Mammary epithelial cell (primary cell): Measurements from ENCODE around the gene EFNA5.

Source experiments
- CTCF ChIP-seq, 2 donors: IDR thresholded peaks in 1 of 2; conservative IDR thresholded peaks in 1 of 2; 2 replicates each; pipeline ENCODE4 v1.5.1; 2011 to 2012; ENCODE audit warnings: inconsistent platforms in 2 of 2, low read length in 2 of 2, mild to moderate bottlenecking in 2 of 2, control low read depth in 1 of 2, low read depth in 1 of 2; ENCODE audit not compliant: insufficient read depth in 1 of 2; ENCODE audit errors: extremely low read depth in 1 of 2
- EZH2 ChIP-seq: IDR thresholded peaks from 2 replicates; pipeline ENCODE4 v1.6.1; 2012; ENCODE audit warnings: low read length, inconsistent platforms, borderline replicate concordance

- no peak for TF ChIP-seq CTCF (conservative IDR thresholded peaks at IDR 0.05 in 1 of 2, IDR thresholded peaks at IDR 0.05 in 1 of 2; ENCODE audit: extremely low read depth in 1 of 2, insufficient read depth in 1 of 2, low read depth in 1 of 2, low read length in 2 of 2)
- TF ChIP-seq EZH2: no peak
These were observed 138.4 kb downstream of the EFNA5 start for GRCh38 chr5:107532169-107532878.
